ENCODE measurements around the gene MINK1.
"Not testable (repeated sequence)": the region's sequence is repeated elsewhere in the genome, so short reads cannot be mapped to it uniquely, and the experiment has no call there.

Gene MINK1

GRCh38 chr17:4899341-4900230, 66.4 kb downstream of the MINK1 start, which contains the start of gene C17orf107:
C17orf107 (plus strand) TSS chr17:4899536; CDS start chr17:4899763, 227 bp downstream.
- DNase-seq (ENCODE audit: low spot score): no peak

GRCh38 chr17:4900231-4901107, 67.3 kb downstream of the MINK1 start:
- DNase-seq (ENCODE audit: low spot score): no peak

- no peak for DNase-seq (ENCODE audit: low spot score)
Observed at GRCh38 chr17:4901108-4901647, 68.0 kb downstream of the MINK1 start.

GRCh38 chr17:4901648-4902344, 68.7 kb downstream of the MINK1 start:
- DNase-seq (ENCODE audit: low spot score): no peak

GRCh38 chr17:4902540-4902939, 69.4 kb downstream of the MINK1 start:
- DNase-seq (ENCODE audit: low spot score): no peak

- DNase-seq (ENCODE audit: low spot score): peak; percentile 67
Observed at GRCh38 chr17:4903051-4903818, 70.1 kb downstream of the MINK1 start, which contains the start of gene CHRNE. CHRNE (minus strand) TSS chr17:4903098; CDS start chr17:4903063, 35 bp downstream.

- not testable (repeated sequence) for DNase-seq (ENCODE audit: low spot score)
Observed at GRCh38 chr17:4906642-4907041, 73.5 kb downstream of the MINK1 start.

- DNase-seq (ENCODE audit: low spot score): no peak
Observed at GRCh38 chr17:4908301-4908700, 75.2 kb downstream of the MINK1 start.

GRCh38 chr17:4908711-4909496, 75.8 kb downstream of the MINK1 start:
- DNase-seq (ENCODE audit: low spot score): peak; percentile 73

- no peak for DNase-seq (ENCODE audit: low spot score)
Observed at GRCh38 chr17:4913994-4914393, 80.9 kb downstream of the MINK1 start.

- DNase-seq (ENCODE audit: low spot score): not testable (repeated sequence)
Observed at GRCh38 chr17:4914551-4914950, 81.4 kb downstream of the MINK1 start.

GRCh38 chr17:4919511-4920047, 86.4 kb downstream of the MINK1 start:
- no peak for DNase-seq (ENCODE audit: low spot score)

GRCh38 chr17:4920351-4921048, 87.4 kb downstream of the MINK1 start:
- peak; percentile 34 for DNase-seq (ENCODE audit: low spot score)

- no peak for DNase-seq (ENCODE audit: low spot score)
Observed at GRCh38 chr17:4921320-4921719, 88.2 kb downstream of the MINK1 start.

- DNase-seq (ENCODE audit: low spot score): not testable (repeated sequence)
Observed at GRCh38 chr17:4926577-4927335, 93.6 kb downstream of the MINK1 start.

- no peak for DNase-seq (ENCODE audit: low spot score)
Observed at GRCh38 chr17:4928881-4929280, 95.7 kb downstream of the MINK1 start.

- no peak for DNase-seq (ENCODE audit: low spot score)
Observed at GRCh38 chr17:4931963-4932362, 98.8 kb downstream of the MINK1 start, which contains the start of gene GP1BA. GP1BA (plus strand) TSS chr17:4932277; CDS start chr17:4932605, 328 bp downstream.

GRCh38 chr17:4932756-4933155, 99.6 kb downstream of the MINK1 start:
- DNase-seq (ENCODE audit: low spot score): no peak

Data from HuH-7 (cell line).